Naive thymus-derived CD4-positive, alpha-beta T cell (primary cell): ENCODE measurements around the gene DOCK4. TPM values are rescaled to one million over a fixed set of nuclear protein-coding genes. Genes with fewer than 3 reads are reported as not detected.

Source experiments
- ATAC-seq: fragments of 150-1000 bp; cut with Tn5 transposase; 2 replicates; pipeline ENCODE4 v1.10.0; 2021; ENCODE audit warnings: mild to moderate bottlenecking, moderate library complexity
- CTCF ChIA-PET: fragments of 350-600 bp; sonication (Branson Sonifier 250); formaldehyde crosslinking; loops from one replicate; lab custom pipeline; 2021; ENCODE audit warnings: antibody characterized with exemption; lab: Charles Lee
- POLR2A ChIA-PET: fragments of 350-600 bp; sonication (Branson Sonifier 250); formaldehyde crosslinking; loops from one replicate; lab custom pipeline; 2021; ENCODE audit warnings: antibody characterized with exemption, inconsistent platforms; lab: Charles Lee
- DNase-seq, 9 donors: peaks; one replicate each; pipeline versions ENCODE4 v3.0.0 to v3.0.0-alpha.2; 2020 to 2022; ENCODE audit warnings: mixed read lengths in 1 of 9
- H3K27ac ChIP-seq: one replicate; pipeline ENCODE4 v1.7.0; 2013; ENCODE audit warnings: mild to moderate bottlenecking, low read depth, low read length, moderate library complexity
- H3K27me3 ChIP-seq, 2 donors: one replicate each; pipeline ENCODE4 v1.7.0; 2013; ENCODE audit warnings: low read length in 2 of 2, mild to moderate bottlenecking in 2 of 2, moderate library complexity in 2 of 2; ENCODE audit not compliant: control insufficient read depth in 2 of 2, insufficient read depth in 2 of 2
- H3K36me3 ChIP-seq, 3 experiments: 1 replicate in 2 of 3; 2 replicates in 1 of 3; pipeline ENCODE4 v1.7.0; 2013; ENCODE audit warnings: low read length in 3 of 3, mild to moderate bottlenecking in 3 of 3, moderate library complexity in 1 of 3; ENCODE audit not compliant: insufficient read depth in 3 of 3, control insufficient read depth in 2 of 3
- H3K4me1 ChIP-seq, 2 donors: one replicate each; pipeline ENCODE4 v1.7.0; 2013; ENCODE audit warnings: low read length in 2 of 2, mild to moderate bottlenecking in 2 of 2, moderate library complexity in 1 of 2; ENCODE audit not compliant: control insufficient read depth in 2 of 2, insufficient read depth in 2 of 2
- H3K4me3 ChIP-seq: 2 replicates; pipeline ENCODE4 v1.7.0; 2013; ENCODE audit warnings: mild to moderate bottlenecking, low read length
- H3K9me3 ChIP-seq, 3 experiments: 1 replicate in 2 of 3; 2 replicates in 1 of 3; pipeline ENCODE4 v1.7.0; 2013; ENCODE audit warnings: low read length in 3 of 3; ENCODE audit not compliant: control insufficient read depth in 2 of 3
- H3K27ac Mint-ChIP-seq, 9 donors: one replicate each; pipeline ENCODE4 v1.8.0; 2020 to 2022; ENCODE audit warnings: mixed read lengths in 9 of 9, mild to moderate bottlenecking in 8 of 9, moderate library complexity in 5 of 9, inconsistent platforms in 2 of 9
- H3K27me3 Mint-ChIP-seq, 5 donors: one replicate each; pipeline ENCODE4 v1.8.0; 2021 to 2022; ENCODE audit warnings: mixed read lengths in 5 of 5, mild to moderate bottlenecking in 1 of 5
- H3K36me3 Mint-ChIP-seq, 5 donors: one replicate each; pipeline ENCODE4 v1.8.0; 2020 to 2022; ENCODE audit warnings: mixed read lengths in 5 of 5, mild to moderate bottlenecking in 3 of 5, inconsistent platforms in 1 of 5
- H3K4me1 Mint-ChIP-seq, 7 donors: one replicate each; pipeline ENCODE4 v1.8.0; 2020 to 2022; ENCODE audit warnings: mixed read lengths in 7 of 7, mild to moderate bottlenecking in 3 of 7, inconsistent platforms in 1 of 7
- H3K4me3 Mint-ChIP-seq, 10 donors: one replicate each; pipeline ENCODE4 v1.8.0; 2020 to 2022; ENCODE audit warnings: mild to moderate bottlenecking in 10 of 10, mixed read lengths in 10 of 10, moderate library complexity in 6 of 10, inconsistent platforms in 2 of 10
- H3K9me3 Mint-ChIP-seq, 11 donors: one replicate each; pipeline ENCODE4 v1.8.0; 2020 to 2022; ENCODE audit warnings: mixed read lengths in 11 of 11, mild to moderate bottlenecking in 4 of 11, inconsistent platforms in 1 of 11, moderate library complexity in 1 of 11
- intact Hi-C, 2 donors: fragments of 100-400 bp; cut with micrococcal nuclease; formaldehyde crosslinking; loops; one replicate each; pipeline ENCODE4 v1.15.1; 2023
- polyA plus RNA-seq, 2 donors: library from polyadenylated mRNA; unstranded; fragments of 300-500 nt; fragmentation: Illumina TruSeq; gene quantifications; one replicate each; pipeline ENCODE4 v1.2.3, GENCODE V29; 2021
- total RNA-seq, 6 experiments: library from RNA in 5 of 6; stranded (reverse) in 5 of 6; gene quantifications; 1 replicate in 5 of 6; 2 replicates in 1 of 6; pipeline ENCODE4 v1.2.3 and lab custom pipeline; 2021 to 2026

Gene DOCK4
- total and polyA plus RNA-seq, 7 experiments from 2014 or later: 0.16 to 3.1 (median 2.2) TPM; not detected in 1

DNA sequence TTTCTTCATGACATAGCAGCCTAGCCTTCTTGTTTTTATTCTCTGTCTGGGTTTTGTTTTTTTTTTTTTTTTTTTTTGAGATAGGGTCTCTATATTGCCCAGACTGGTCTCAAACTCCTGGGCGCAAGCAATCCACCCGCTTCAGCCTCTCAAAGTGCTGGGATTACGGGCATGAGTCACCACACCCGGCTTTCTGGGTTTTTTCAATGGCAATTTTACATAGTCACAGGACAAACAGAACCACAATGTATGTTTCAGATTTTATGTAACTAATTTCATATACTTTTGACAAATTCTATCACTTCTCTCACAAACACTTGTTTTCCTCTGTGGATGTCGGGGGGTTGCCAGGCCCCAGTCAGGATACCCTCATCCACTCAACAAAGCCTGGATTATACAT is 16.5 kb downstream of the DOCK4 start:
- Histone ChIP-seq H3K4me1 (no peaks in the 10 kb centered on the region), H3K9me3 (no peaks in the 10 kb centered on the region), H3K27me3 (peaks cover 0 to 5% of the 10 kb centered on the region in 2 donors), H3K36me3 (no peaks in the 10 kb centered on the region), H3K4me3 (no peak overlapping the region), H3K27ac (no peak overlapping the region)
- ChIA-PET CTCF (no interaction called here), POLR2A (no interaction called here)
- Mint-ChIP-seq H3K4me1 (no peaks in the 10 kb centered on the region), H3K4me3 (no peak overlapping the region), H3K36me3 (peaks cover 0 to 4% (median 0%) of the 10 kb centered on the region in 5 donors), H3K9me3 (peaks cover 0 to 6% (median 0%) of the 10 kb centered on the region in 11 donors), H3K27ac (no peak overlapping the region), H3K27me3 (peaks cover 17 to 29% (median 26%) of the 10 kb centered on the region in 5 donors)
- no peak for DNase-seq
- no peak for ATAC-seq
- intact Hi-C loops: no loop called here

DNA sequence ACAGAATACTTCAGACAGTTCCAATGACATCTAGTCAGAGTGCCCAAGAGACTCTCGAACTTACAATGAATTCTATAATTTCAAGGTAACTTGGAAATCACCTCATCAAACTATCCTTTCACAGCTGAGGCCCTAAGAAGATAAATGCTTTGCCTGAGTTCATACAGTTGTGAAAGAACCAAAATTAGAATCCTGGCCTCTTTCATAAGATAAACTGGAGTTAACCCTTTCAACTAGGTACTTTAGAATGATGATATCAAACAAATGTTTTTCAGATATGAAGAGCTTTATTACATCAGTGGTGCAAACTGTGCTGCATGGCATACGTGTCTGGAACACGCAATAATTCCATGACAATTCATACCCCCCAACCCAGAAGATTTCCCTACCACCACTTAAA is 17.9 kb downstream of the DOCK4 start:
- Histone ChIP-seq H3K27ac (no peak overlapping the region), H3K9me3 (no peaks in the 10 kb centered on the region), H3K36me3 (no peaks in the 10 kb centered on the region), H3K4me1 (no peaks in the 10 kb centered on the region), H3K4me3 (no peak overlapping the region), H3K27me3 (peaks cover 0 to 5% of the 10 kb centered on the region in 2 donors)
- Mint-ChIP-seq H3K4me3 (no peak overlapping the region), H3K9me3 (no peaks in the 10 kb centered on the region), H3K27me3 (peaks cover 9 to 21% (median 17%) of the 10 kb centered on the region in 5 donors), H3K4me1 (no peaks in the 10 kb centered on the region), H3K36me3 (no peaks in the 10 kb centered on the region), H3K27ac (no peak overlapping the region)
- POLR2A ChIA-PET: no interaction called here
- CTCF ChIA-PET: no interaction called here
- DNase-seq (no peak), ATAC-seq (no peak)
- intact Hi-C loops: no loop called here

DNA sequence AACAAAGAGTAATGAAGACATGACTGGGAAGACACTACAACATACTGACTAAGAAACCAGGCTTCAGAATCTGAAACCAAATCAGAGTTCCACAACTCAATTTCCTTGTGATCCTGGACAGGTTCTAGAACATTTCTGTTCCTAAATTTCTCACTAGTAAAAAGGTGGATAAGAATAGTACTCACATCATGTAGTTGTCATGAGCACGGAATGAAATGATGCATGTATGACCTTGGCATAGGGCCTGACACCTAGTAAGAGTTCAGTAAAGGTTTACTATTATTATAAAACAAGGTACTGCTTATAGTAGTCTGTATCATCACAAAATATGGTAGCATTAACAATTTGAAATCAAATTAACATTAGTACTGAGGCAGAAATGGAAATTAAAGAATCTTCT is 19.9 kb downstream of the DOCK4 start:
- intact Hi-C loops: no loop called here
- H3K27ac ChIP-seq: no peak overlapping the region
- no peak for DNase-seq
- H3K27ac Mint-ChIP-seq: peak overlapping the region in 1 of 9 donors; percentile 7
- ChIA-PET CTCF (no interaction called here), POLR2A (no interaction called here)
- H3K9me3 ChIP-seq: no peaks in the 10 kb centered on the region
- H3K36me3 Mint-ChIP-seq: no peaks in the 10 kb centered on the region
- H3K4me1 ChIP-seq: no peaks in the 10 kb centered on the region
- no peaks in the 10 kb centered on the region for H3K9me3 Mint-ChIP-seq
- H3K4me3 ChIP-seq: no peak overlapping the region
- H3K36me3 ChIP-seq: no peaks in the 10 kb centered on the region
- ATAC-seq: no peak
- H3K27me3 Mint-ChIP-seq: peaks cover 9 to 17% (median 12%) of the 10 kb centered on the region in 5 donors
- peaks cover 0 to 5% of the 10 kb centered on the region in 2 donors for H3K27me3 ChIP-seq
- no peaks in the 10 kb centered on the region for H3K4me1 Mint-ChIP-seq
- no peak overlapping the region for H3K4me3 Mint-ChIP-seq

DNA sequence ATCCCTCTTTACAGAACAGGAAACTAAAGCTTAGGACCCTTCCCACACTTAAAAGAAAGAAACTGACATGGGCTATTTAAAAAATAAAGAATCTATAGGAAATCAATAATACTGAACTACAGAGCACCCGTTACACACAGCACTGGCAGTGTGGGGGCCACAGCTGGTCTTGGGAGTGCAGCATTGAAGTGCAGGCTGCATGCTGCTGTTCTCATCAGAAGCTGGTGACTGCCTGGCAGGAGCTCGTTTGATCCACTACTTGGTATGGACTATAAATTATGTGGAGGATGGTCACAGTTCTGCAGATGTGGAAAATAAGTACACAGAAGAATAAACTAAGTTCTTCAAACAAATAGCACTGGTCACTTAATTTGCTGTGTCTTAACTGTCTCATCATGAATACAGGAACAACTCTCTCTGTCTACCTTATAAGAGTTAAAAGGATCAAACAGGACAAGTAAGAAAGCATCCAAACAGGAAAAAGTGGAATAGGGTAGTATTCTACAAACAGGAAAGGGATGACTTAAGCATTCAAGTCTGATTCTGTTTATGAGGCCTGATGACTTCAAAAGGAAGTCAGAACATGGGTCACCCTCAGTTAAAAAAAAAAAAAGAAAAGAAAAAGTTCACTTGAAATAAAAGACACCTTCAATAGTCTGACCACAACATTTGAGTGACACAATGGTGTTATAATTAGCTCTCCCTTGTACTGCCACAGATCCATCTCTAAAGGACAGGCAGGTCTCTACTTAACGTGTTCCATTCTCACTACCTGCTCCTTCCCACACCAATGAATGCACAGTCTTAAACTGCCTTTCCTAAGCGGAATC is 21.0 kb downstream of the DOCK4 start:
- Histone ChIP-seq H3K4me1 (no peaks in the 10 kb centered on the region), H3K27ac (no peak overlapping the region), H3K9me3 (no peaks in the 10 kb centered on the region), H3K4me3 (no peak overlapping the region), H3K27me3 (peaks cover 3 to 5% of the 10 kb centered on the region in 2 donors), H3K36me3 (no peaks in the 10 kb centered on the region)
- H3K27ac Mint-ChIP-seq: peak overlapping the region in 1 of 9 donors; percentile 42
- POLR2A ChIA-PET: interaction anchor here (0.7 kb wide), 1 partner anchor 1521 kb away, joined by 3 read pairs; no protein-coding TSS in a partner anchor
- DNase-seq (no peak), ATAC-seq (no peak)
- H3K4me3 Mint-ChIP-seq: no peak overlapping the region
- intact Hi-C loops: no loop called here
- CTCF ChIA-PET: no interaction called here
- H3K27me3 Mint-ChIP-seq: peaks cover 7 to 19% (median 15%) of the 10 kb centered on the region in 5 donors
- no peaks in the 10 kb centered on the region for H3K4me1 Mint-ChIP-seq
- H3K36me3 Mint-ChIP-seq: no peaks in the 10 kb centered on the region
- H3K9me3 Mint-ChIP-seq: no peaks in the 10 kb centered on the region

DNA sequence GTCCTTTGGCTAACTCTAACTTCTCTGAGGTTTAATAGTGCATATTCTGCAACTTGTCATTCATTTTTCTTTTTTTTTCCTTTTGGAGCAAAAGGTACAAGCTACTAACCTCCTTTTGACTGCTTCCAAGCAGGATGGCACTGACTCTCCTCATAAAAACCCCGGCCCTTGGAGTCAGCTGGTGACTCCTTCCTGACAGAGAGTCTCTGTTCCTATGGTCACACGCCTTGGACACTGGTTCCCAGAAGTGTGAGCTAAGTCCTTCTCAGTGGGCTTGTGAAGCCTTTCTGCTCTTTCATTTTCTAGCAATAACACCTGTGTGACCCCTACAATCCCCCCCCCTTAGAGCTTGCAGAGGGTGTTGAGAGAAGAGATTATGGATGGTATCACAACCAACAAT is 21.7 kb downstream of the DOCK4 start:
- H3K9me3 Mint-ChIP-seq: no peaks in the 10 kb centered on the region

DNA sequence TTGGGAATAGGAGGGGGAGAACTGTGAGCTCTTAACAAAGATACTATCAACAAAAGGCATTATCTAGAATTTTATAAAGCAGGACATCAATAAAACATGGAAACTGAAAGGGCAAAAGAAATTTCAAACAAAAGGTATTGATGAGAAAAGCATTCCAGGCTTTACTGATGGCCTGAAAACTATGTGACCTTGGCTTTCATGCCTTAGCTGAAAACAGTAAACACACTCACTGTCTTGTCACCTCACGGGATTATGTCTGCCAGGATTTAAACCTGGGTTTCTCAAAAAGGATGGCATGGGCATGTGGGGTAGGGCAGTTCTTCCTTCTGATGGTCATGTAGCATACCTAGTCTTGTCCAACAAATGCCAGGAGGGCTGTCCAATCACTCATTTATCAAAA is 22.9 kb downstream of the DOCK4 start:
- no peak overlapping the region for H3K4me3 Mint-ChIP-seq
- Histone ChIP-seq H3K27me3 (peaks cover 2 to 4% of the 10 kb centered on the region in 2 donors), H3K4me1 (no peaks in the 10 kb centered on the region), H3K36me3 (no peaks in the 10 kb centered on the region), H3K9me3 (no peaks in the 10 kb centered on the region), H3K4me3 (no peak overlapping the region), H3K27ac (no peak overlapping the region)
- peaks cover 1 to 18% (median 12%) of the 10 kb centered on the region in 5 donors for H3K27me3 Mint-ChIP-seq
- no peaks in the 10 kb centered on the region for H3K9me3 Mint-ChIP-seq
- H3K4me1 Mint-ChIP-seq: no peaks in the 10 kb centered on the region
- ChIA-PET CTCF (no interaction called here), POLR2A (interaction anchor here (0.6 kb wide), 1 partner anchor 724 kb away, joined by 3 read pairs; no protein-coding TSS in a partner anchor)
- intact Hi-C loops: no loop called here
- H3K27ac Mint-ChIP-seq: no peak overlapping the region
- ATAC-seq (no peak), DNase-seq (no peak)
- no peaks in the 10 kb centered on the region for H3K36me3 Mint-ChIP-seq

More for the DNA sequence above, 21.7 kb downstream of the DOCK4 start:
- Histone ChIP-seq H3K4me1 (no peaks in the 10 kb centered on the region), H3K27ac (no peak overlapping the region), H3K27me3 (peaks cover 4 to 5% of the 10 kb centered on the region in 2 donors), H3K9me3 (no peaks in the 10 kb centered on the region), H3K36me3 (no peaks in the 10 kb centered on the region), H3K4me3 (no peak overlapping the region)
- no peaks in the 10 kb centered on the region for H3K4me1 Mint-ChIP-seq
- ChIA-PET POLR2A (no interaction called here), CTCF (no interaction called here)
- no peaks in the 10 kb centered on the region for H3K36me3 Mint-ChIP-seq
- intact Hi-C loops: no loop called here
- no peak overlapping the region for H3K4me3 Mint-ChIP-seq
- no peak for ATAC-seq
- H3K27me3 Mint-ChIP-seq: peaks cover 0 to 23% (median 11%) of the 10 kb centered on the region in 5 donors
- H3K27ac Mint-ChIP-seq: no peak overlapping the region
- DNase-seq: no peak
